GM18511 (cell line): ENCODE measurements around the gene MYOZ2.
"Not testable (repeated sequence)": the region's sequence is repeated elsewhere in the genome, so short reads cannot be mapped to it uniquely, and the experiment has no call there.

Source experiments
- ATAC-seq: cut with Tn5 transposase; IDR thresholded peaks from one replicate; pipeline ENCODE4 v1.9.1; 2021; ENCODE audit warnings: mild to moderate bottlenecking, moderate library complexity; ENCODE audit not compliant: unreplicated experiment

The MYOZ2 gene

DNA sequence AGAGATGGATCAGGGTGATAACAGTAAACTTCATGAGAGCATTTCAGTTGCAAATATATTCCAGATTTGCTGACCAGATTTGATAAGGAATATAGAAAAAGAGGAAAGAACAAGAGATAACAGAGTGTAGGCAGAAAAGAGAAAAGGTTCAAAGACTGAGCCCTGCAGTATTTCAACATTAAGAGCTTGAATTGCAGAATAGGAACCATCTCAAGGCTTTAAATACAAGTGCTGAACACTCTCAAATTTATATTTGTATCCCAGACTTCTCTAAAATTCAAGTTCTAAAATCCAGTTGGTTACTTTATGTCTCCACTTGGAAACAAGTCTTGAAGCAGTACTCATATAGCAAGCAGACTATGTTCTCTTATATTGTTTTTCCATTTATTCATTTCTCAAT is 9.7 kb upstream of the MYOZ2 start:
- no peak for ATAC-seq

- no peak for ATAC-seq
These were observed 7.5 kb upstream of the MYOZ2 start for GRCh38 chr4:119128148-119128547.

GRCh38 chr4:119130365-119131065 is 5.1 kb upstream of the MYOZ2 start:
- no peak for ATAC-seq

GRCh38 chr4:119131164-119131563 is 4.5 kb upstream of the MYOZ2 start:
- no peak for ATAC-seq

- ATAC-seq = no peak
These were observed 3.3 kb upstream of the MYOZ2 start for GRCh38 chr4:119132306-119132705.

- ATAC-seq = no peak
These were observed 914 bp downstream of the MYOZ2 start for GRCh38 chr4:119136546-119136945.

GRCh38 chr4:119138046-119138445 is 2.4 kb downstream of the MYOZ2 start:
- no peak for ATAC-seq

DNA sequence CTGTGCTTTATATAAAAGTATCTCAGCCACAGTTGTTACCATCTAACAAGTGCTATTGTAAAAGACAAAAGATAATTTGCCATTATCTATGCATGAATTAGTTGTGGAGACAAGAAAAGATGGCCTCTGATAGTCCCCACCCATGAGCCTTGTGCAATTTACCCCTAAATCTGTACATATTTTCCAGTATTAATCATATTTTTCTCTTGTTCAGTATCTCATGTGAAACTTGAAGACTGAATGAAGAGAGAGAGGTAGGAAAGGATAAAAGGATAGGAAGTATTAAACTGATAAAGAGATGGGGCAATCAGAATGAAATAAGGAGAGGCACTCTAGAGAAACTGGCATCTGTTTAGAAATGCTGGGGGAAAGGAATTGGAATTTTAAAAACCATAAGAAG is 3.7 kb downstream of the MYOZ2 start:
- ATAC-seq = no peak

GRCh38 chr4:119139822-119140252 is 4.2 kb downstream of the MYOZ2 start:
- ATAC-seq = no peak

GRCh38 chr4:119141283-119141682 is 5.7 kb downstream of the MYOZ2 start:
- ATAC-seq = not testable (repeated sequence)

DNA sequence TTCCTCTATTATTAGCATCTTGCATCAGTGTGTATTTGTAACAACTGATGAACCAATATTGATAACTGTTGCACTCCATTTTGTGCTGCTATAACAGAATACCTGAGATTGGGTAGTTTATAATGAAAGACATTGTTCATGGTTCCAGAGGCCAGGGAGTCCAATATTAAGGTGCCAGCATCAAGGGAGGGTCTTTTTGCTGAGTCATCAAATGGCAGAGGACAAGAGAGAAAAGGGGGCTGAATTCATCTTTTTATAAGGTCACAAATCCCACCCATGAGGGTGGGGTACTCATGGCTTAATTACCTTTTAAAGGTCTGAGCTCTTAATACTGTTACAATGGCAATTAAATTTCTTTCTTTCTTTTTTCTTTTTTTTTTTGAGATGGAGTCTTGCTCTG is 7.2 kb downstream of the MYOZ2 start:
- ATAC-seq = no peak

DNA sequence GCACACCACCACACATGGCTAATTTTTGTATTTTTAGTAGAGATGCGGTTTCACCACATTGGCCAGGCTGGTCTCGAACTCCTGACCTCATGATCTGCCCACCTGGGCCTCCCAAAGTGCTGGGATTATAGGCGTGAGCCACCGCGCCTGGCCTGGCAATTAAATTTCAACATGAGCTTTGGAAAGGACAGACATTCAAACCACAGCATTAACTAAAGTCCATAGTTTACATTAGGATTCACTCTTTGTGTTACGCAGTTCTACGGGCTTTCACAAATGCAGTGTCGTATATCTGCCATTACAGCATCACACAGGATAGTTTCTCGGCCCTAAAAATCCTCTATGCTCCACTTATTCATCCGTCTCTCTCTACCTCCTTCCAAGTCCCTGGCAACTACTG is 7.7 kb downstream of the MYOZ2 start:
- ATAC-seq = not testable (repeated sequence)

DNA sequence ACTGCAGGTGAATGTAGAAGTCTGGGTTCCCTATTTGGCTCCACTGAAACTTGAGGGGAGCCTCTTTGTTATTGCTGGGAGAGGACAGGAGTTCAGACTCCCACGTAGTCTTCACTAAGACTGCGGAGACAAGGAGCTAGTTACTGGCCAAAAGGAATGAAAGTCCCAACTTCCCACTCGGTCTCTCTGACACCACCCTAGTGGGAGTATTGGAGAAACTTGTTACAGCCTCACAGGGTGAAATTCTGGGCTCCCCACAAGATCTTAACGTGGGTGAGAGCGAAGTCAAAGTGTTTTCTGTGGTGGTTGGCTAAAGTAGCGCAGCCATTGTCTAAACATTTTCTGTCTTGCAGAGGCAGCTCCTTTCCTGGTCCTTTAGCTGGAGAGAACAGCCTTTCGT is 13.5 kb downstream of the MYOZ2 start:
- ATAC-seq = no peak

GRCh38 chr4:119151161-119151560 is 15.5 kb downstream of the MYOZ2 start:
- ATAC-seq = no peak

GRCh38 chr4:119152741-119153140 is 17.1 kb downstream of the MYOZ2 start:
- ATAC-seq = no peak

- no peak for ATAC-seq
These were observed 26.5 kb downstream of the MYOZ2 start for GRCh38 chr4:119162174-119162573.

- ATAC-seq = no peak
These were observed 30.1 kb downstream of the MYOZ2 start for GRCh38 chr4:119165767-119166166.

- ATAC-seq = no peak
These were observed 34.6 kb downstream of the MYOZ2 start for GRCh38 chr4:119170195-119170594.

DNA sequence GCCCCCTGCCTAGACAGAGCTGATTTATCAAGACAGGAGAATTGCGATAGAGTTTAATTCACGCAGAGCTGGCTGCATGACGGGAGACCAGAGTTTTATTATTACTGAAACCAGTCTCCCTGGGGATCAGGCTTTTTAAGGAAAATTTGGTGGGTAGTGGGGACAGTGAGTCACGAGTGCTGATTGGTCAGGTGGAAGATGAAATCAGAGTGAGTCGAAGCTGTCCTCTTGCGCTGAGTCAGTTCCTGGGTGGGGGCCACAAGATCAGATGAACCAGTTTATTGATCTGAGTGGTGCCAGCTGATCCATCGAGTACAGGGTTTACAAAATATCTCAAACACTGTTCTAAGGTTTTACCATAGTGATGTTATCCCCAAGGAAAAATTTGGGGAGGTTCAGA is 36.6 kb downstream of the MYOZ2 start:
- ATAC-seq = no peak

GRCh38 chr4:119173729-119174361 is 38.2 kb downstream of the MYOZ2 start:
- ATAC-seq = not testable (repeated sequence)

DNA sequence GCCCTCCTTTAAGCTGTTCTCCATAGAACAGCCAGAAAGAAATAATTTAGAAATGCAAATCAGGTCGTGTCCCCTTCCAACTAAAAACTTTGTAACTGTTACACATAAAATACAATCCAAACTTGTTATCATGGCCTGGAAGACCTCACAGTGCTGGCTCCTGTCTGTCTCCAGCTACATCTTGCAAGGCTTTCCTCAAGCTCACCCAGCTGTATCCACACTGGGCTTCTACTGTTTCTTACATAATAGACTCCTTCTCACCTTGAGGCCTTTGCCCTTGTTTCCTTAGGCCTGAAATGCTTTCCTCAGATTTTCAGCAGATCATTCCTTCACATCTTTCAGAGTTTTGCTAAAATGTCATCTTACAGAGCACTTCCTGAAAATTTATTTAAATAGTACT is 43.4 kb downstream of the MYOZ2 start:
- no peak for ATAC-seq

- no peak for ATAC-seq
These were observed 48.5 kb downstream of the MYOZ2 start for GRCh38 chr4:119184128-119184527.

GRCh38 chr4:119189638-119190037 is 54.0 kb downstream of the MYOZ2 start:
- no peak for ATAC-seq
